ENCODE measurements around the gene NT5DC4. TPM values are rescaled to one million over a fixed set of nuclear protein-coding genes. Genes with fewer than 3 reads are reported as not detected.

The NT5DC4 gene
- total RNA-seq, 3 donors from 2014 or later: not detected

DNA sequence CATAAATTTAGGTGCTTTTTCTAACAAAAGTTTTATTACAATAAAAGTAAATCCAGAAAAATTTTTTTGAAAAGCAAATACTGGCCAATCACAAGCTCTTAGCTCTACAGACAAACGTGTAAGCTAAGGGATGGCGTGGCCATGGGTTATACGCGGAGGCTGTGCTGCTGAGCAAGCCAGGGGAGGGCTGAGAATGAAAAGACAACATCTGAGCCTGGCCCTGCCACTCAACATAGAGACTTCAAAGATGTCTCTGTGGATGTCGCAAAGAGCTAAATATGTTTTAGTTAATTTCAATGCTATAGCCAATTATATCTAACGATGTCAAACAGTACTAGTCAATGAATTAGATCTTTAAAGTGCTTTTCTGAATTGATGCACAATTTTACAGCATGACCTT is 33.3 kb upstream of the NT5DC4 start:
- no peak for ATAC-seq
- intact Hi-C loops (cut with DNase I, micrococcal nuclease): no loop called here
- Histone ChIP-seq H3K9me3 (no peaks in the 10 kb centered on the region), H3K4me3 (no peak overlapping the region), H3K4me1 (ENCODE audit: low read depth) (peaks cover 2% of the 10 kb centered on the region), H3K36me3 (ENCODE audit: low read depth) (no peaks in the 10 kb centered on the region)
- TF ChIP-seq, protein P1, sequence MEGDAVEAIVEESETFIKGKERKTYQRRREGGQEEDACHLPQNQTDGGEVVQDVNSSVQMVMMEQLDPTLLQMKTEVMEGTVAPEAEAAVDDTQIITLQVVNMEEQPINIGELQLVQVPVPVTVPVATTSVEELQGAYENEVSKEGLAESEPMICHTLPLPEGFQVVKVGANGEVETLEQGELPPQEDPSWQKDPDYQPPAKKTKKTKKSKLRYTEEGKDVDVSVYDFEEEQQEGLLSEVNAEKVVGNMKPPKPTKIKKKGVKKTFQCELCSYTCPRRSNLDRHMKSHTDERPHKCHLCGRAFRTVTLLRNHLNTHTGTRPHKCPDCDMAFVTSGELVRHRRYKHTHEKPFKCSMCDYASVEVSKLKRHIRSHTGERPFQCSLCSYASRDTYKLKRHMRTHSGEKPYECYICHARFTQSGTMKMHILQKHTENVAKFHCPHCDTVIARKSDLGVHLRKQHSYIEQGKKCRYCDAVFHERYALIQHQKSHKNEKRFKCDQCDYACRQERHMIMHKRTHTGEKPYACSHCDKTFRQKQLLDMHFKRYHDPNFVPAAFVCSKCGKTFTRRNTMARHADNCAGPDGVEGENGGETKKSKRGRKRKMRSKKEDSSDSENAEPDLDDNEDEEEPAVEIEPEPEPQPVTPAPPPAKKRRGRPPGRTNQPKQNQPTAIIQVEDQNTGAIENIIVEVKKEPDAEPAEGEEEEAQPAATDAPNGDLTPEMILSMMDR (IDR thresholded peaks at IDR 0.05): no peak
- DNase-seq: no peak

DNA sequence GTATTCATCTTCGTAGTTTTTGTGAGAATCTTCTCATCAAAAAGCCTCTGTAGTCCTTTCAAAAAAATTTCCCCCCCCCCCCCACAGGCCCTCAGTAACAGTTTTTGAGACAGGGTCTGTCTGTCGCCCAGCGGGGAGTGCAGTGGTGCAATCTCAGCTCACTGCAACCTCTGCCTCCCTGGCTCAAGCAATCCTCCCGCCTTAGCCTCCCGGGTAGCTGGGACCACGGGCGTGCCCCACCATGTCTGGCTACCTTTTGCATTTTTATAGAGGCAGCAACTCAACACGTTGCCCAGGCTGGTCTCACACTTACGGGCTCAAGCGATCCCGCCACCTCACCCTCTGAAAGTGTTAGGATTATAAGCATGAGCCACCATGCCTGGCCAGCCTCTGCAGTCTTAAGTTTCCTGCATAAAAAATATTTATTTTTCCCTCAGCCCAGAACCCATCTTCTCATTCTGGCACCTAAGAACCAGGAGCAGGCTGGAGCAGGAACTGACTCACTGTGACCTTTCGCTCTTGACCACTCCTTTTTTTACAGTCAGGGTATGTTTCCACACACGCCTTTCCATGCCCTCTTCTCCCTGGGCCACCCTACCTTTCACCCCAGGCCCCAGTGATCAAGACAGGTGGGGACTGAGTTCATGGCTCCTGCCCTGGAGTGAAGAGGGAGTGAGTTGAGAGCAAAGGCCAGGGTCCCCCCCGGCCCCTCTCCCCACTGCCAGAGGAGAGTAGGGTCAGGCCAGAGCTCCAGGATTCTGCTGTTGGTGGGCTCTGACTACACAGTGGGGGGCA is 32.5 kb upstream of the NT5DC4 start:
- no peak overlapping the region for H3K4me3 ChIP-seq
- peaks cover 2% of the 10 kb centered on the region for H3K4me1 ChIP-seq (ENCODE audit: low read depth)
- intact Hi-C loops (cut with DNase I, micrococcal nuclease): no loop called here
- ATAC-seq: peak; percentile 69
- no peaks in the 10 kb centered on the region for H3K36me3 ChIP-seq (ENCODE audit: low read depth)
- H3K9me3 ChIP-seq: no peaks in the 10 kb centered on the region
- TF ChIP-seq, protein P1 (IDR thresholded peaks at IDR 0.05): no peak
- DNase-seq: peak in 1 of 3 donors; percentile 21

DNA sequence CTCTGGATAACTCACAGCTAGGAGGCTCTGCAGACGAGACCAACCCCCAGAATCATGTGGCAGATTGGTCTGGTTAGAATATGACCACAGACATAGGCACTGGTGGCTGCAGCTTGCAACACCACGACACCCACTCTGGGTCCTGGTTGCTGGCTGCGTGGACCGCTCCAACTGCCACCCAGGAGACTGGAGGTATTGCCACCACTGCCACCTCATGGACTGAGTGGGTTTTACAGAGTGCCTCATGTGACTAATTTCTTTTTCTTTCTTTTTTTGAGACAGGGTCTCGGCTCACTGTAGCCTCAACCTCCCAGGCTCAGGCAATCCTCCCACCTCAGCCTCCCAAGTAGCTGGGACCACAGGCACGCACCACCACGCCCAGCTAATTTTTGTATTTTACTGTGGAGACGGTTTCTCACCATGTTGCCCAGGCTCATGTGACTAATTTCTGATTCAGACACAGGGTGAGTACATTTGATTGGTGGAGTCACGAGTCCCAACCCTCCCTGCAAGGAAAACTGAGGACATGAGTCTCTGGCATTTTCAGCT is 29.9 kb upstream of the NT5DC4 start:
- Histone ChIP-seq H3K4me1 (ENCODE audit: low read depth) (peaks cover 2% of the 10 kb centered on the region), H3K4me3 (no peak overlapping the region), H3K36me3 (ENCODE audit: low read depth) (no peaks in the 10 kb centered on the region), H3K9me3 (no peaks in the 10 kb centered on the region)
- intact Hi-C loops (cut with DNase I, micrococcal nuclease): loop anchor here in 1 of 2 donors (10.0 kb wide), 1 partner anchor 66 kb away; no protein-coding TSS in a partner anchor
- peak; percentile 65 for ATAC-seq
- peak; percentile 71 to 82 (median 73) for DNase-seq
- TF ChIP-seq, protein P1 (IDR thresholded peaks at IDR 0.05): peak; percentile 50

DNA sequence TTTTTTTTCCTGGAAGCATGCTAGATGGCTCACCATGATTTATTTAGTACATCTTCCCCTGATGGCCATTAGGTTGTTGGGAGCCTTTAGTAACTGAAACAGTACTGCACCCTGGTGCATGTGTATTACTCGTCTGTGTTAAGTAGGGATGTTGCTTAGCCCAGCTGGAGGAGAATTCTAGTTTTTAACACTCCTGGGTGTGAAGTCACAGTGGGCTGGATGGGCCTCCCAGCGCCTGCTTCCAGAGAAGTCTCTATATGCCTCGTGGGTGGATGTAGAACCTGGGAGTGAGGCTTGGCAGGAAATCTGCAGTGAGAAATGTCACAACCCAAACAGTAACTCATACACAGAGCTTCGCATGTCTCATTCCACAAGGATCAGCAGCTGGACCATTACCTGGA is 28.9 kb upstream of the NT5DC4 start:
- intact Hi-C loops (cut with DNase I, micrococcal nuclease): loop anchor here in 1 of 2 donors (10.0 kb wide), 1 partner anchor 67 kb away; no protein-coding TSS in a partner anchor
- TF ChIP-seq, protein P1 (IDR thresholded peaks at IDR 0.05): no peak
- DNase-seq: no peak

DNA sequence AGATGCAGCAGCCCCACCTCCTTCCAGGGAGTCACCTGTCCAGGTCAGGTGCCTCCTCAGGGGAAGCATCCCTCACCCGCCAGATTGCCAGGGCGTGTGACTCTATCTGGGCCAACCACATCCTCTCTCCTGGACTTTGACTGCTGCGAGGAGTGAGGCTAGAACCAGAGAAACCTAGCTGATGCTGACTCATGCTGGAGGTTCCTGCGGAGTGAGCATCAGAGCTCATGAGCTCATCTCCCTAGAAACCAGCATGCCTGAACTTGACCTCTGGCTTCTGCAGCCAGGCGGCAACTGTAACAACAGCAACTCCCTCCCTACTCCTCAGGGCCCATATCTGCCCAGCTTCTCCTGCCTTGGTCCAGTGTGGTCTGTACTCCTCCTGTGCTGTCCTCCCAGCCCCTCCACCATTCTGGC is 28.3 kb upstream of the NT5DC4 start:
- DNase-seq (peak; percentile 69 to 83 (median 74)), ATAC-seq (peak; percentile 93)
- intact Hi-C loops (cut with DNase I, micrococcal nuclease): loop anchor here in 1 of 2 donors (10.0 kb wide), 1 partner anchor 68 kb away; no protein-coding TSS in a partner anchor
- no peak overlapping the region for H3K4me3 ChIP-seq
- peaks cover 2% of the 10 kb centered on the region for H3K4me1 ChIP-seq (ENCODE audit: low read depth)
- H3K9me3 ChIP-seq: no peaks in the 10 kb centered on the region
- H3K36me3 ChIP-seq (ENCODE audit: low read depth): no peaks in the 10 kb centered on the region
- TF ChIP-seq, protein P1 (IDR thresholded peaks at IDR 0.05): no peak

More for the DNA sequence above, 28.9 kb upstream of the NT5DC4 start:
- Histone ChIP-seq H3K4me3 (no peak overlapping the region), H3K9me3 (no peaks in the 10 kb centered on the region), H3K4me1 (ENCODE audit: low read depth) (peaks cover 2% of the 10 kb centered on the region), H3K36me3 (ENCODE audit: low read depth) (no peaks in the 10 kb centered on the region)
- no peak for ATAC-seq
